Astrocyte (in vitro differentiated cells and primary cell): ENCODE results near the gene SCRN3. TPM values are rescaled to one million over a fixed set of nuclear protein-coding genes. Genes with fewer than 3 reads are reported as not detected.

Experiments
- DNase-seq: peaks from one replicate; pipeline ENCODE4 v3.0.0-alpha.2; 2010; ENCODE audit warnings: low read depth
- FAIRE-seq: peaks from 2 replicates; lab custom pipeline; 2011; peaks lifted over from hg19 to GRCh38; lab: Jason Lieb, UNC
- H2AFZ ChIP-seq: 2 replicates; pipeline ENCODE4 v1.6.0; 2012; ENCODE audit warnings: low read depth, low read length, inconsistent platforms
- H3K27ac ChIP-seq: 2 replicates; pipeline ENCODE4 v1.5.1; 2011; ENCODE audit warnings: low read depth, low read length, inconsistent platforms
- H3K27me3 ChIP-seq: 2 replicates; pipeline ENCODE4 v1.6.0; 2011; ENCODE audit warnings: low read length, inconsistent platforms; ENCODE audit not compliant: insufficient read depth
- H3K36me3 ChIP-seq: 2 replicates; pipeline ENCODE4 v1.5.1; 2011; ENCODE audit warnings: low read length, inconsistent platforms; ENCODE audit not compliant: insufficient read depth
- H3K4me1 ChIP-seq: 2 replicates; pipeline ENCODE4 v1.5.1; 2011; ENCODE audit warnings: low read length, inconsistent platforms; ENCODE audit not compliant: insufficient read depth
- H3K4me2 ChIP-seq: 2 replicates; pipeline ENCODE4 v1.6.0; 2012; ENCODE audit warnings: low read length, inconsistent platforms
- H3K4me3 ChIP-seq: 2 replicates; pipeline ENCODE4 v1.5.1; 2011; ENCODE audit warnings: low read depth, mild to moderate bottlenecking, low read length, inconsistent platforms; ENCODE audit not compliant: insufficient read depth
- H3K79me2 ChIP-seq: 2 replicates; pipeline ENCODE4 v1.6.0; 2012; ENCODE audit warnings: mild to moderate bottlenecking, low read length, inconsistent platforms; ENCODE audit not compliant: insufficient read depth
- H3K9ac ChIP-seq: 2 replicates; pipeline ENCODE4 v1.6.0; 2012; ENCODE audit warnings: mild to moderate bottlenecking, low read length, inconsistent platforms
- H3K9me3 ChIP-seq: 2 replicates; pipeline ENCODE4 v1.5.1; 2012; ENCODE audit warnings: low read depth, mild to moderate bottlenecking, low read length, inconsistent platforms; ENCODE audit not compliant: insufficient read depth
- H4K20me1 ChIP-seq: 2 replicates; pipeline ENCODE4 v1.6.0; 2012; ENCODE audit warnings: low read length, inconsistent platforms; ENCODE audit not compliant: insufficient read depth
- H3K27ac Mint-ChIP-seq: one replicate; pipeline ENCODE4 v1.8.0; 2021; ENCODE audit warnings: mild to moderate bottlenecking, mixed read lengths; ENCODE audit not compliant: unreplicated experiment
- H3K27me3 Mint-ChIP-seq: one replicate; pipeline ENCODE4 v1.8.0; 2021; ENCODE audit warnings: low read depth, mixed read lengths; ENCODE audit not compliant: unreplicated experiment
- H3K36me3 Mint-ChIP-seq: one replicate; pipeline ENCODE4 v1.8.0; 2021; ENCODE audit warnings: low read depth, mixed read lengths; ENCODE audit not compliant: unreplicated experiment
- H3K4me1 Mint-ChIP-seq: one replicate; pipeline ENCODE4 v1.8.0; 2021; ENCODE audit warnings: low read depth, mixed read lengths; ENCODE audit not compliant: unreplicated experiment
- H3K4me3 Mint-ChIP-seq: one replicate; pipeline ENCODE4 v1.8.0; 2021; ENCODE audit warnings: mild to moderate bottlenecking, moderate library complexity, mixed read lengths; ENCODE audit not compliant: unreplicated experiment
- H3K9me3 Mint-ChIP-seq: one replicate; pipeline ENCODE4 v1.8.0; 2021; ENCODE audit warnings: mild to moderate bottlenecking, mixed read lengths; ENCODE audit not compliant: unreplicated experiment
- CTCF ChIP-seq: IDR thresholded peaks from 2 replicates; pipeline ENCODE4 v1.5.1; 2011; ENCODE audit warnings: low read depth, mild to moderate bottlenecking, inconsistent platforms, low read length, moderate library complexity; ENCODE audit not compliant: insufficient read depth
- EZH2 ChIP-seq: IDR thresholded peaks from 2 replicates; pipeline ENCODE4 v1.6.1; 2012; ENCODE audit warnings: mild to moderate bottlenecking, low read length, inconsistent platforms; ENCODE audit not compliant: insufficient read depth
- total RNA-seq: library from RNA; stranded (reverse); gene quantifications from 2 replicates; pipeline ENCODE4 v1.2.1, GENCODE V29; 2021

Gene SCRN3
- total RNA-seq, 1 donor from 2014 or later = 20.1 TPM

GRCh38 chr2:174395969-174396630 is 570 bp downstream of the SCRN3 start:
- peak overlapping the region; percentile 64 for H3K27ac Mint-ChIP-seq
- H3K4me3 Mint-ChIP-seq = peak overlapping the region; percentile 97
- FAIRE-seq = no peak
- H3K27me3 ChIP-seq = no peaks in the 10 kb centered on the region
- peaks cover 4% of the 10 kb centered on the region for H3K36me3 ChIP-seq
- peak overlapping the region; percentile 84 for H3K27ac ChIP-seq
- H2AFZ ChIP-seq = peak overlapping the region; percentile 87
- peaks cover 12% of the 10 kb centered on the region for H3K4me1 Mint-ChIP-seq
- H3K27me3 Mint-ChIP-seq = no peaks in the 10 kb centered on the region
- peaks cover 10% of the 10 kb centered on the region for H4K20me1 ChIP-seq
- no peaks in the 10 kb centered on the region for H3K36me3 Mint-ChIP-seq
- peaks cover 43% of the 10 kb centered on the region for H3K79me2 ChIP-seq
- no peak for TF ChIP-seq EZH2
- TF ChIP-seq CTCF = no peak
- peak overlapping the region; percentile 92 for H3K9ac ChIP-seq
- peak overlapping the region; percentile 93 for H3K4me3 ChIP-seq
- peak; percentile 11 for DNase-seq
- H3K9me3 Mint-ChIP-seq = no peaks in the 10 kb centered on the region
- H3K9me3 ChIP-seq = no peaks in the 10 kb centered on the region
- H3K4me2 ChIP-seq = peak overlapping the region; percentile 89
- H3K4me1 ChIP-seq = peaks cover 11% of the 10 kb centered on the region

- H3K27me3 ChIP-seq = no peaks in the 10 kb centered on the region
- peaks cover 11% of the 10 kb centered on the region for H3K4me1 ChIP-seq
- no peaks in the 10 kb centered on the region for H3K27me3 Mint-ChIP-seq
- no peak overlapping the region for H3K27ac ChIP-seq
- H3K4me3 Mint-ChIP-seq = no peak overlapping the region
- H3K4me2 ChIP-seq = no peak overlapping the region
- DNase-seq (no peak), FAIRE-seq (no peak)
- peaks cover 2% of the 10 kb centered on the region for H4K20me1 ChIP-seq
- H3K9ac ChIP-seq = no peak overlapping the region
- TF ChIP-seq EZH2 (no peak), CTCF (no peak)
- peaks cover 11% of the 10 kb centered on the region for H3K4me1 Mint-ChIP-seq
- no peak overlapping the region for H3K27ac Mint-ChIP-seq
- H3K9me3 Mint-ChIP-seq = no peaks in the 10 kb centered on the region
- H3K4me3 ChIP-seq = no peak overlapping the region
- H3K9me3 ChIP-seq = no peaks in the 10 kb centered on the region
- H3K79me2 ChIP-seq = peaks cover 27% of the 10 kb centered on the region
- no peak overlapping the region for H2AFZ ChIP-seq
- H3K36me3 ChIP-seq = peaks cover 7% of the 10 kb centered on the region
- H3K36me3 Mint-ChIP-seq = peaks cover 3% of the 10 kb centered on the region
These were observed 2.2 kb downstream of the SCRN3 start for GRCh38 chr2:174397773-174398172.

GRCh38 chr2:174399171-174399570 is 3.6 kb downstream of the SCRN3 start:
- H3K36me3 Mint-ChIP-seq = peaks cover 3% of the 10 kb centered on the region
- H3K9me3 Mint-ChIP-seq = no peaks in the 10 kb centered on the region
- no peak overlapping the region for H3K27ac Mint-ChIP-seq
- Histone ChIP-seq H3K27me3 (no peaks in the 10 kb centered on the region), H3K9ac (no peak overlapping the region), H4K20me1 (no peaks in the 10 kb centered on the region), H3K4me1 (peaks cover 11% of the 10 kb centered on the region), H3K9me3 (no peaks in the 10 kb centered on the region), H3K4me2 (no peak overlapping the region), H3K4me3 (no peak overlapping the region), H3K36me3 (peaks cover 10% of the 10 kb centered on the region), H2AFZ (no peak overlapping the region), H3K79me2 (peaks cover 13% of the 10 kb centered on the region), H3K27ac (no peak overlapping the region)
- DNase-seq = peak; percentile 66
- no peaks in the 10 kb centered on the region for H3K27me3 Mint-ChIP-seq
- TF ChIP-seq CTCF (no peak), EZH2 (no peak)
- H3K4me3 Mint-ChIP-seq = no peak overlapping the region
- FAIRE-seq = no peak
- peaks cover 6% of the 10 kb centered on the region for H3K4me1 Mint-ChIP-seq
